ENCODE measurements around the gene PCDHGA5.

DNA sequence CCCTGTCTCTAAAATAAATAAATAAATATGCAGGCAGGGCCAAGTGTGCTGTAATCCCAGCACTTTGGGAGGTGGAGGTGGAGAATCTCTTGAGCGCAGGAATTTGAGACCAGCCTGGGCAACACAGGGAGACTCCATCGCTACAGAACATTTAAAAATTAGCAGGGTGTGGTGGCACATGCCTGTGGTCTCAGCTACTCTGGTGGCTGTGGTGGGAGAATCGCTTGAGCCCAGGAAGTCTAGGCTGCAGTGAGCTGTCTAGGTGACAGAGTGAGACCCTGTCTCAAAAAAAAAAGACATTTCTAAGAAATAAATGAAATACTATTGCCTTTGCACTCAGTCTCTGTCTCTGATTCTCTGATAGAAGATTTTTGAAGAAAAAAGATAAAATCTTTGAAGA, 47.6 kb downstream of the PCDHGA5 start:
- TF ChIP-seq EZH2 (IDR thresholded peaks at IDR 0.05; ENCODE audit: insufficient read depth, poor library complexity, severe bottlenecking) (no peak), EZH2phosphoT487 (IDR thresholded peaks at IDR 0.05; ENCODE audit: insufficient read depth, low read depth) (no peak)
